Stomach (tissue), 4 donors: ENCODE data around the gene TREM1.

Source experiments
- CTCF ChIP-seq, 7 experiments: fragments of 450-650 bp in 4 of 7; fragments of 200-600 bp in 3 of 7; sonication (generic) in 3 of 7; IDR thresholded peaks; one replicate each; pipeline ENCODE4 v1.5.1; 2016 to 2019; ENCODE audit warnings: antibody characterized with exemption in 7 of 7, control low read depth in 2 of 7, mild to moderate bottlenecking in 1 of 7
- POLR2A ChIP-seq, 4 donors: fragments of 450-650 bp; IDR thresholded peaks; one replicate each; pipeline ENCODE4 v1.6.1; 2016; ENCODE audit warnings: antibody characterized with exemption in 4 of 4, control low read depth in 2 of 4, mild to moderate bottlenecking in 1 of 4, moderate library complexity in 1 of 4
- POLR2AphosphoS5 ChIP-seq, 3 donors: sonication (generic); formaldehyde crosslinking; IDR thresholded peaks; one replicate each; pipeline ENCODE4 v1.6.1; 2016; ENCODE audit warnings: antibody characterized with exemption in 3 of 3

GRCh38 chr6:41255638-41256246 is 30.7 kb downstream of the TREM1 start:
- TF ChIP-seq CTCF (IDR thresholded peaks at IDR 0.05), result no peak
- no peak for TF ChIP-seq POLR2A (IDR thresholded peaks at IDR 0.05)
- TF ChIP-seq POLR2AphosphoS5 (IDR thresholded peaks at IDR 0.05), result no peak
